GM19438 (cell line): ENCODE results near the gene VAV2.

Experiments used
- ATAC-seq: cut with Tn5 transposase; IDR thresholded peaks from one replicate; pipeline ENCODE4 v1.9.1; 2021; ENCODE audit warnings: low read depth; ENCODE audit not compliant: unreplicated experiment

Gene VAV2

GRCh38 chr9:133895335-133895734 lies 96.8 kb downstream of the VAV2 start:
- ATAC-seq = no peak

GRCh38 chr9:133894377-133895321 lies 97.5 kb downstream of the VAV2 start:
- ATAC-seq = no peak

- ATAC-seq = no peak
These were observed 98.7 kb downstream of the VAV2 start for GRCh38 chr9:133893191-133893994.

- ATAC-seq = no peak
These were observed 99.8 kb downstream of the VAV2 start for GRCh38 chr9:133892193-133892920.

GRCh38 chr9:133891741-133892140 lies 100.4 kb downstream of the VAV2 start:
- ATAC-seq = no peak

- ATAC-seq = no peak
These were observed 101.5 kb downstream of the VAV2 start for GRCh38 chr9:133890583-133890982.

GRCh38 chr9:133889584-133890301 lies 102.4 kb downstream of the VAV2 start:
- ATAC-seq = no peak

GRCh38 chr9:133888809-133889491 lies 103.2 kb downstream of the VAV2 start:
- ATAC-seq = no peak

GRCh38 chr9:133888048-133888808 lies 103.9 kb downstream of the VAV2 start:
- ATAC-seq = no peak

- ATAC-seq = no peak
These were observed 104.5 kb downstream of the VAV2 start for GRCh38 chr9:133887540-133888047.

- no peak for ATAC-seq
These were observed 105.3 kb downstream of the VAV2 start for GRCh38 chr9:133886563-133887501.

GRCh38 chr9:133884907-133885744 lies 107.0 kb downstream of the VAV2 start:
- ATAC-seq = no peak

GRCh38 chr9:133882849-133883755 lies 109.0 kb downstream of the VAV2 start:
- no peak for ATAC-seq

- ATAC-seq = no peak
These were observed 110.3 kb downstream of the VAV2 start for GRCh38 chr9:133881671-133882381.
